Activated CD8-positive, alpha-beta memory T cell treated with anti-CD3 and anti-CD28 coated beads for 1 hour (primary cell): ENCODE measurements around the gene OOEP.

Experiments used
- DNase-seq, 2 donors: peaks; one replicate each; pipeline ENCODE4 v3.0.0-alpha.2; 2020; ENCODE audit warnings: low read depth in 1 of 2; ENCODE audit errors: extremely low read depth in 1 of 2

Gene OOEP

DNA sequence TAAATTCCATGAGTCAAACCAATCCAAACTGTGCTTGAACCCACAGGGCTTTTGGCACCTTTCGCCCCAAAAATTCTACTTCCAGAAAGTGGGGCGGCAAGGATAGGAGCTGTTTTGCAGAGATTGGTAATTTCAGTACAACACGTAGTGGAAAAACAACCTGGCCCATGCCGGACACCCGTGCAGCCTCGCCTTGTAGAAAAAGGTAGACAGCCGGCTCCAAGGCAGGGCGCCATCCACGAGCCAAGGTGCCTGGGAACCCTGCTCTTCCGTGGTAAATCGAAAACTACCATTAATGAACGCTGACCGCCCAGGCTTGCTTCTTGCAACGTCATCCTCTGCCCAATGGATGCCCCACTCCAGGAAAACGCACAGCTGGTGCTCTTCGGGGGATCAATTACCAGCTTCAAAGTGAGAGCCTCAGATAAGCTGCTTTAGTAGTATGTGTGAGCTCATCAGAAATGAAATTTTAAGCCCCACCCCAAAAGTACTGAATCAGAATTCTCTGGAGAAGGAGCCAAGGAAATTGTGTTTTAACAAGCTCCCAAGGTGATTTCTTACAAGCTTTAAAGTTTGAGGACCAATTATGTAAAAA is 1.8 kb downstream of the OOEP start:
- DNase-seq = no peak

DNA sequence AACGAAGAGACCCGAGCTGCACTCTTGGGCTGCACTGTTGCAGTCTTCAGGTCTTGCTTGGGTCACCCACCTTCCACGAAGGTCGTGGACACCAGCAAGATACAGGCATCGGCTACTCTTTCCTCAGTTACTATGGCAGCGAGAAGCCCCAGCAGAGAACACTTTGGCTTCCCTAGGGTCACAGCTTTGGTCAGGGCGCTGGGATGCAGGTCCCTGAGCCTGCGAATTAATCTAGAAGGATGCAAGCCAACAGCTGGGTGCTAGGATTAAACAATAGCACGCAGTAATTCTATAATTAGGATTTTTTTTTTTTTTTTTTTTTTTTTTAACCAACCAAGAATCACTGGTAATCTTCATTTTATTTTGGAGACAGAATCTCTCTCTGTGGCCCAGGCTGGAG is 5.1 kb downstream of the OOEP start:
- no peak for DNase-seq

DNA sequence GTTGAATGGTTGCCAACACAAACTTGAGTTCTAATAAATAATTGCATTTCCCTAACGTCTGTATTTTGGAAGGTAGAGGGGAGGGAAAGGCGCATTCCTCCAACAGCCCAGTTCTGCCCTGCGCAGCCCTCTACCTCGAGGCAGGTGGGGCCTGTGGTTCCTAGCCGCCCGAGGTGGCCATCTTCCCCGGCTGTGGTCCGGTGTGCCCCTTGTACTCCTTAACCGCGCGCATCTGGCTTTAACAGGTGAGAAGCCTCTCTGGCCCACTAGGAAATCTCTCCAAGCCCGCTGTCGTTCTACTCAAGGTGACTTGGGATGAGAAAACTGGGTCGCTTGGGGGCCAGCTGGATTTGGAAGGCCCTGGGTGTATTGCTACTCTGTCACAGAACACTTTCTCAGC is 5.6 kb downstream of the OOEP start:
- DNase-seq = no peak

DNA sequence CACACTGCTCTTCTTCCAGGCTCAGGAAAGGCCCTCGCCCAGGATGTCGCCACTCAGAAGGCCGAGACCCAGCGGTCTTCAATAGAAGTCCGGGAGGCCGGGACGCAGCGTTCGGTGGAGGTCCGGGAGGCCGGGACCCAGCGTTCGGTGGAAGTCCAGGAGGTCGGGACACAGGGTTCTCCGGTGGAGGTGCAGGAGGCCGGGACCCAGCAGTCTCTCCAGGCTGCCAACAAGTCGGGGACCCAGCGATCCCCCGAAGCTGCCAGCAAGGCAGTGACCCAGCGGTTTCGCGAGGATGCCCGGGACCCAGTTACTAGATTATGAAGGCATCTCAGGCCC is 6.2 kb downstream of the OOEP start:
- no peak for DNase-seq

DNA sequence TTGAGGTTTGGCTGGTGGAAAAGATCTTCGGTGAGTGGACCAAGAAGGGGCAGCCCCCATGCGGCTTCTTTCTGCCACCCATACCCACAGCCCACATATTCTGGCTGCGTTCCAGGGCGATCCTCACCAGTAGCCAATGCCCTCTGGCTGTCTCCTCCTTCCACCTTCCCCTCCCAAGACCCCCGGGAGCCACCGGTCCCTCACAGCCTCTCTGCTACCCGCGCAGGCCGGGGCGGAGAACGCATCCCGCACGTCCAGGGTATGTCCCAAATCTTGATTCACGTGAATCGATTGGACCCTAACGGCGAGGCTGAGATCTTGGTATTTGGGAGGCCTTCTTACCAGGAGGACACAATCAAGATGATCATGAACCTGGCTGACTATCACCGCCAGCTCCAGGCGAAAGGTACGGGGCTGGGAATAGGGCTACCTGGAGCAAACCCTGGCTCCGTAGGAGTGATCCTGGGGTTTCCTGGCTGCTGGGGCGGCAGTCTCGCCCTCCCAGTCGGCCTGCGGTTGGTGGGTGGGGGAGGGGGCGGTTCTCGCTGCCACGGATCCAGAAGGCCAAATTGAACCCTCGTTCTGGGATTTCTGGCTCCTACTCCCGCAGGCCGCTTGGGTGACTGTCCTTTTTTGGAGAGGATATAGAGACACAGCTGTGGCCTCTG is 6.7 kb downstream of the OOEP start:
- DNase-seq = no peak

DNA sequence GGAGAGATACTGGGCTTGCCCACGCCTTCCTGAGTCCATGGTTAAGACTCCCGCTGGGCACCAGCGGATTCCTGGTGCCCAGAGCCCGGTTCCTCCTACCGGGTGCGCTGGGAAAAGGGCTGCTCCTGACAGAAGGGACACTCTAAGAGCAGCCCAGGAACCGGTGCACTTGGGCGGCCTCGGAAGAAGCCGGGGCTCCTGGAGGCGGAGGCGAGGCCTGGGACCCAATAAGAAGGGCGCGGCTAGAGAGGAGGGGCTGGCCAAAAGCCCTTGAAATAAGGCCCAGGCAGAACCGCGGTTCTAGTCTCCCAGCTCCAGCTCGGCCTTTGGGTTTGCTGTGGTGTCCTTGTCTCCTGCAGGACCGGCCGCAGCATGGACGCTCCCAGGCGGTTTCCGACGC is 7.3 kb downstream of the OOEP start, which contains the start of gene KHDC3L:
KHDC3L (plus strand) TSS at position 301 of the 400 bp plus-strand sequence; CDS start at position 373, 72 bp downstream.
- no peak for DNase-seq

DNA sequence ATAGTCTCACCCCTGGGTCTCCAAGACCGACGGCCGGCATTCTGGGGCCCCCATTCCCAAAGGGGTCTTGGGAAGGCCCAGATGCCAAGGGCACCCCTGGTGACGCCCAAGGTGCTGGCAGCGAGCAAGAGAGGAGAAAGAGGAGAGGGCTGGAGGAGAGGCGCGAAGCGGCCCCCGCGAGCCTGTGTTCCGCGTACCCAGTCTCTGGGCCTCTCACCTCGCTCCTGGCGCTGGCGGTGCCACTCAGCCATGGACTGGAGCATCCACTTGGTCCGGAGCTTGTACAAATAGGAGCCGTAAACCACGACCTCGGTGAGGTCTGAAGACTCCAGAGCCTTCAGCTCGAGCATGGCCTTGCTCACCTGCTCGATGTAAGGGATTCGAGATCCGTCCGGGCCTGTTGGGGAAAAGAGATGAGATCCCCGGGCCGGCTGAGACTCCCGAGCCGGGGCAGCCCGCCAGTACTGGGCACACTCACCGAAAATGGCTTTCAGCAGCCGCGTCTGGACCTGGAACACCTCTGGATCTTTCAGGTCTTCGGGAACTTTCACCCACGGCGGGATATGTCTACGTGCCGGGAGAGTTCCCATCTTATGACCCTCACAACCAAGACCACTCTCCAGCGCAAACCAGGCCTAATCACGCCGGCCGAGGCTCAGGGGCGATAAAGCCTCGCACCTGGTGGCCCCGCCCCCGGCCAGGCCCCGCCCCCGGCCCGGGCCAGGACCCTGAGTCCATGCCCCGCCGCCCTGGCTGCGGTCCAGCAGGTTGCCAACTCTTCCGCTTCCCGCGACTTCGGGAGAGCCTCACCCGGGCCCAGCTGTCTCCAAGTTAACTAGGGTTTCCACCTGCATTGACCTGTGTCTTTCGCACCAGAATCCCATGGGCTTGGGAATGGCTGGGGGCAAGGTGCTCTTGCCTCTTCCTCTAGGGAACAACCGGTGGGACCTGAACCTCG is 15.8 kb downstream of the OOEP start, which contains the start of gene DPPA5:
DPPA5 (minus strand) TSS at position 641 of the 958 bp plus-strand sequence; CDS start at position 590, 51 bp downstream.
- no peak for DNase-seq

DNA sequence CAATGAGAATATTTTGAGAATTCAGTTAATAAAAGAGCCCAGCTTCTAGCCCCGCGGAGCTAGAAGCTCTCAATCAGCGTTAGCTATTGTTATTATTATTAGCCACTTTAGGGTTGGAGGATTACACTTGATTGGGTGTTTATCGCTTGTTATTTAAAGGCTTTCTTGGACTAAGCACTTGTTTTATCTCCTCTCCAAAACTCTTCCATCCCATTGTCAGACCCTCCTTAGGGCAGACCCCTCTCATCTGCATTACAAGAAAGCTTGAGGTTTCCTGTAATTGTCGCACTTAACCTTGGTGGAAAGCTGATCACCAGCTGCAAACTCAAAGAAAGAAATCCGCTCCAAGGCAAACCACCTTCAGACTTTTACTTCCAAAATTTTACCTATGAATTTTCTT is 20.4 kb downstream of the OOEP start:
- no peak for DNase-seq

DNA sequence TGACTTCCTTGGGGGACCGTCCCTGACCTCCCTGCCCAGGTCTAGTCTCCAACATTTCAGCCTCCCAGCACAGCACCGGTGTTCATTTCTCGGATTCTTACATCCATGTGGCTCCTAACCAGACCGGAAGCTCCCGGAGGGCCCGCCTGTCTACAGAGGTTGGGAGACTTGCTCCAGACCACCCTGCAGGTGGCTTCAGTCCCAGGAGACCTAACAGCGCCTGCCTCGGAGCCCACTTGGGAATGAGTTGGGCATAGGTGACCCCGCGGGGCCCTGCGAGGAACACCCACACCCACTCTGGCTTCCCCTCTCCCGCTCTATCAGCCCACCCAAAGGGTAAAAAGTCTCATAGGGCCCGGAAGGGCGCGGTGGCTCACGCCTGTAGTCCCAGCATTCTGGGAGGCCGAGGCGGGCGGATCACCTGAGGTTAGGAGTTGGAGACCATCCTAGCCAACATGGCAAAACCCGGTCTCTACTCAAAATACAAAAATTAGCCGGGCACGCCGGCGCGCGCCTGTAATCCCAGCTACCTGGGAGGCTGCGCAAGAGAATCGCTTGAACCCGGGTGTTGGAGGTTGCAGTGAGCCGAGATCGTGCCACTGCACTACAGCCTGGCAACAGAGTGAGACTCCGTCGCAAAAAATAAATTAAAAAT is 21.0 kb downstream of the OOEP start:
- no peak for DNase-seq

DNA sequence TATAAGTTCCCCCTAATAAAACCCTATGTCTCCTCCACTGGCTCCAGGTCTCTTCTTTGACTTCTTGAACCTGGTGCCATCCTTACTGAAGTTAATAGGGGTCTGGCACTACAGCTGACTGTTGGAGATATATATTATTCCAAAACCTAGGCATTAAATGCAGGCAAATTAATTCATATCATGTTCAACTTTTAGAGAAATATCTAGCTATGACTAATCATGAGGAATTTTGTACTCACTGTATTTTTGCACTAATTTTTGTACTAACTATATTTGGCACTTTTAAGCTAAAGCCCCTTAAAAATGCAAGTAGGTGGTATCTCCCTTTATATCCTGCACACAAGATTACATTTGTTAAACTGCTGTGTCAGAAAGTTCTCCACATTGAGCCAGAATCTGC is 26.5 kb downstream of the OOEP start:
- DNase-seq = no peak

DNA sequence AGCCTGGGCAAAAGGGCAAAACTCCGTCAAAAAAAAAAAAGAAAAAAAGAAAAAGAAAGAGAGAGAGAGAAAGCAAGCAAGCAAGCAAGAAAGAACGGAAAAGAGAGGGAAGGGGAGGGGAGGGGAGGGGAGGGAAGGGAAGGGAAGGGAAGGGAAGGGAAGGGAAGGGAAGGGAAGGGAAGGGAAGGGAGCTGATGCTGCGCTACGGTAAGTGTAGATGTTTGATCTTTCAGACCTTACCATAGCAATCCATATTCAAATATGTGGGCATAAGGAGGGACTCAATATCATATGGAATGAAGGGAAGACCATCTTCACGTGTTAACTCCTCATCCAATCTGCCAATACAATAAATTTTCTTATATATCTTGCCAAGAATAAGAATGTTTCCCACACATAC is 27.5 kb downstream of the OOEP start:
- no peak for DNase-seq

DNA sequence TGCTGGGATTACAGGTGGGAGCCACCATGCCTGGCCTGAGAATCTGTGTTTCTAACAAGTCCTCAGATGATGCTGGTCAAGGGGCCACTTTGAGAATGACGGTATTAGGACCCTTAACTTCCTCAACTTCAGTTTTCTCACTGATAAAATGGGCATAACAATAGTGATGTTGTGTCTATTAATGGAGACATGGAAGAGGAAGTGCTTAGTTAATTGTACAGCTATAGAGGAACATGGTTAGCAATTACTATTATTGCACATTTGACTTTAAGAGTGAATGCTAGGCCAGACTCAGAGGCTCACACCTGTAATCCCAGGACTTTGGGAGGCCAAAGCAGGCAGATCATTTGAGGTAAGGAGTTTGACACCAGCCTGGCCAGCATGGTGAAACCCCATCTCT is 28.4 kb downstream of the OOEP start:
- no peak for DNase-seq

DNA sequence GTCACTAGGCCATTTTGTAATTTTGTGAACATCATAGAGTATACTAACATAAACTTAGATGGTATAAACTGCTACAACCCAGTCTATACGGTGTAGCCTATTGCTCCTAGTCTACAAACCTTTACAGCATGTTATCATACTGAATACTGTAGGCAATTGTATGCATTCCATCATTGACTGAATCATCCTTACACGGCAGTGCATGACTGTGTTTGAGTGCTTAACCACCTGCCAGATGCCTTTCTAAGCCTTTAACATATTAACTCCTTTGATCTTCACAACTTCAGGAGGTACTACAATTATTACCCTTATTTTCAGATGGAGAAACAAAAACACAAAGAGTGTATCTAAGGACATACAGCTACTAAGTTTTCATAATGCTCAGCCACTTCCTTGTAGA is 29.6 kb downstream of the OOEP start:
- no peak for DNase-seq

DNA sequence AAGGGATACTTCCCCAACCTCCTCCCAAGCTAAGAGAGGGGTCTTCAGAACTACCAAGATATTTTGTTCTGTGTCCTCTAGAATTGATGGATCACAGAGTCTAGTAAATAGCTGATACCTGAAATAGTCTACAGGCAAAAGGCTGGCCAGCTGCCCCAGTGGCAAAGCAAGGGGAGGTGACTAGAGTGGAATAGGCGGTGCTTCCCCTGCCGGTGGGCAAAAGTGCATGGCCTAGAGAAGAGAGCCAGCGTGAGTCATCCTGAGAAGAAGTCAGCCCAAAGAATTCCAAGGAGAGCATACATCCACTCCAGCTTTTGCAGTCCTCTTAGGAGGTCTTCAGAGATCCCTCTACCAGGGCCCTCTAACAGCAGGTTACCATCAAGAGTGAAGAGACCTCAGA is 30.4 kb downstream of the OOEP start:
- no peak for DNase-seq

DNA sequence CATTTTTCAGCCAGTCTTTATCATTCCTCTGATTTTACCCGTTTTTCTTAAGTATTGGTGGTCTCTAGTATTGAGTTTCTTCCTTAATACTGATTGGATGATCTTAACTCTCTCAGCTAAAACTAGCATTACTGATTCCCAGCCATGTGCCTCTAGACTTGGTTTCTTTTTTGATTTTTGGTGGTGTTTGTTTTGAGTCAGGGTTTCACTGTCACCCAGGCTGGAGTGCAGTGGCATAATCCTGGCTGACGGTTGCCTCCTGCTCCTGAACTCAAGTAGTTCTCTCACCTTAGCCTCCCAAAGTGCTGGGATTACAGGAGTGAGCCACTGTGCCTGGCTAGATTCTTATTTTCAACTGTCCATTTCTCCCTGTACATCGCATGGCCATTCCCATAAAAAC is 40.5 kb downstream of the OOEP start:
- no peak for DNase-seq

DNA sequence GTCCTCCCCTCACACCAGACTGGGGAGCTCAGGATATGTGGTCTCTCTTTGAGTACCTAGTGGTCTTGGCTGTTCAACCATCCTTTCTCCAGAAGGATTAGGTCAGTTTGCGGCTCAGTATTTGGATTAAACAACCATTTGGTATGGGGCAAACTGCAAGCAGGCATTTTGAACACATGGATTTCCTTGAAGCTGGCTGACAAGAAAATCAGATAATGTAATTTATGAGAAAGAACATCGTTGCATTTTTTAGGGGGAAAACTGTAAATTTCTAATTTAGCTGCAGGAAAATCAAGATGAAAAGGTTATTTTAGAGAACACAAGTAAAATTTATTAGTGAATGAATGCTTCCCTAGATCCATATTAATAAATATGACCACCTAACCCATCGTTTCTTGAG is 40.9 kb downstream of the OOEP start:
- no peak for DNase-seq

DNA sequence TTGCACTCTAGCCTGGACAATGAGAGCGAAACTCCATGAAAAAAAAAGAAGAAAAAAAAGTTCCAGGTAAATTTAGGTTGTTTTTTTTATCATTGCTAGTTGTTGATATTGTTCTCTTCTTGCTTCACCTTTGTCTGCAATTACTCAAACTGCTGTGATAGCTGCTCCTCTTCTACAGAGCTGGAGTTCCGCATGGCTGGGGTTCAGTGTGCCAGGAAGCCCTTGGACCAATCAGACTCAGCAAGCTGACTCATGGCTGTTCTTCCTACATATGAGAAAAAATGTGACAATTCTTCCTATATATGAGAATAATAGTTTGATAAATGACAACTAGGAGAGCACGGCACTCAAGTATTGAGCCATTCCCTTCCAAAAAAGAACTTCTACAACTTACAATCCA is 44.0 kb downstream of the OOEP start:
- no peak for DNase-seq

DNA sequence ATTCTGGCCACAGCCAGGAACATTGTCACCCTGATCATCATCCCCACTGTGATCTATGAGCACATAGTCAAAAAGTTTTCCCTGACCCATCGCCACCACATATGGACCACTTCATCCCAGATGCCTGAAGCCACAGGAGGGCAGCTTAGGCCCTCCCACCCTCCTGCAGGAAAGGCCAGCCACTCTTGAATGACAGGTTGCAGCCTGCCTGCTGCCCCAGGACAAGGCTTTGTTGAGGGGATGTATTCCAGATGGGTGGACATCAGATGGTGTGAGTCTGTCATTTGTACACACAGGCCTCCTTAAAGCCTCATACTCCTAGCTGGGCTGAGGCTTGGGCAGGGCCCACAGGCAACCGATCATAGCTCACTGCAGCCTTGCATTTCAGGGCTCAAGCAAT is 46.4 kb downstream of the OOEP start:
- no peak for DNase-seq
